Inflammatory macrophage treated with lipopolysaccharide for 1 hour (primary cell): Measurements from ENCODE around the gene TBC1D24.

ENCODE experiments used
- DNase-seq, 2 donors: peaks; one replicate each; pipeline ENCODE4 v3.0.0-alpha.2; 2020 to 2022

Gene TBC1D24

GRCh38 chr16:2500430-2500917 is 25.5 kb downstream of the TBC1D24 start:
- DNase-seq, result no peak

- DNase-seq, result peak; percentile 66 to 92
Measured at GRCh38 chr16:2500918-2501750, 26.2 kb downstream of the TBC1D24 start.

GRCh38 chr16:2501946-2502895 is 27.3 kb downstream of the TBC1D24 start:
- DNase-seq, result no peak

GRCh38 chr16:2505695-2506094 is 30.8 kb downstream of the TBC1D24 start:
- no peak for DNase-seq

GRCh38 chr16:2507052-2507659 is 32.2 kb downstream of the TBC1D24 start:
- DNase-seq, result peak; percentile 61 to 63

GRCh38 chr16:2507665-2508064 is 32.7 kb downstream of the TBC1D24 start:
- peak; percentile 75 to 77 for DNase-seq

GRCh38 chr16:2508722-2509400 is 33.9 kb downstream of the TBC1D24 start:
- DNase-seq, result no peak

- DNase-seq, result peak in 1 of 2 donors; percentile 34
Measured at GRCh38 chr16:2511128-2511800, 36.3 kb downstream of the TBC1D24 start.

GRCh38 chr16:2511996-2512734 is 37.2 kb downstream of the TBC1D24 start:
- no peak for DNase-seq

GRCh38 chr16:2512735-2513404 is 37.9 kb downstream of the TBC1D24 start:
- no peak for DNase-seq

GRCh38 chr16:2513405-2514332 is 38.7 kb downstream of the TBC1D24 start, which contains the start of gene ATP6V0C:
Gene ATP6V0C, plus strand, starts transcription at chr16:2513952. Its CDS starts 152 bp downstream, at chr16:2514104.
- peak; percentile 84 to 95 for DNase-seq

- peak in 1 of 2 donors; percentile 42 for DNase-seq
Measured at GRCh38 chr16:2514333-2515179, 39.6 kb downstream of the TBC1D24 start.

GRCh38 chr16:2515180-2515851 is 40.4 kb downstream of the TBC1D24 start:
- DNase-seq, result peak in 1 of 2 donors; percentile 44

- DNase-seq, result peak; percentile 72
Measured at GRCh38 chr16:2516391-2517240, 41.7 kb downstream of the TBC1D24 start.

- no peak for DNase-seq
Measured at GRCh38 chr16:2517954-2518605, 43.2 kb downstream of the TBC1D24 start.
